ENCODE results near the gene STARD13. TPM values are rescaled to one million over a fixed set of nuclear protein-coding genes. Genes with fewer than 3 reads are reported as not detected.
A peak's percentile ranks its signal among the peaks of the same experiment; 100 is the strongest.

Gene STARD13
- total and polyA plus RNA-seq, 4 donors: 14.2 to 51.4 (median 22.2) TPM

GRCh38 chr13:33089311-33089710 lies 196.2 kb downstream of the STARD13 start:
- peaks cover 4% of the 10 kb centered on the region for H3K4me1 ChIP-seq (ENCODE audit: control insufficient read depth, insufficient read depth, low read length)
- no peak overlapping the region for H3K4me3 ChIP-seq (ENCODE audit: low read depth, low read length)
- H3K36me3 ChIP-seq (ENCODE audit: control insufficient read depth, insufficient read depth, low read length): no peaks in the 10 kb centered on the region
- H3K27ac ChIP-seq (ENCODE audit: low read depth, low read length): no peak overlapping the region
- no peaks in the 10 kb centered on the region for H3K9me3 ChIP-seq (ENCODE audit: control insufficient read depth, insufficient read depth, low read length)
- WGBS (ENCODE audit: insufficient coverage): 93% methylated on average over 3 of the region's 3 CpGs
- H3K27me3 ChIP-seq (ENCODE audit: control insufficient read depth, insufficient read depth, low read length): no peaks in the 10 kb centered on the region
- no peak for DNase-seq (ENCODE audit: low read depth in 4 of 6, low spot score in 6 of 6)

- Histone ChIP-seq H3K36me3 (ENCODE audit: control insufficient read depth, insufficient read depth, low read length) (no peaks in the 10 kb centered on the region), H3K27ac (ENCODE audit: low read depth, low read length) (no peak overlapping the region), H3K27me3 (ENCODE audit: control insufficient read depth, insufficient read depth, low read length) (no peaks in the 10 kb centered on the region), H3K4me1 (ENCODE audit: control insufficient read depth, insufficient read depth, low read length) (peaks cover 4% of the 10 kb centered on the region), H3K9me3 (ENCODE audit: control insufficient read depth, insufficient read depth, low read length) (no peaks in the 10 kb centered on the region), H3K4me3 (ENCODE audit: low read depth, low read length) (no peak overlapping the region)
- DNase-seq (ENCODE audit: low read depth in 4 of 6, low spot score in 6 of 6): no peak
- WGBS (ENCODE audit: insufficient coverage): no CpG with 5 or more reads among the region's 3 CpGs
Measured at GRCh38 chr13:33087790-33088189, 197.8 kb downstream of the STARD13 start.

GRCh38 chr13:33087091-33087490 lies 198.5 kb downstream of the STARD13 start:
- peaks cover 4% of the 10 kb centered on the region for H3K4me1 ChIP-seq (ENCODE audit: control insufficient read depth, insufficient read depth, low read length)
- no peaks in the 10 kb centered on the region for H3K36me3 ChIP-seq (ENCODE audit: control insufficient read depth, insufficient read depth, low read length)
- H3K4me3 ChIP-seq (ENCODE audit: low read depth, low read length): no peak overlapping the region
- H3K9me3 ChIP-seq (ENCODE audit: control insufficient read depth, insufficient read depth, low read length): no peaks in the 10 kb centered on the region
- no peaks in the 10 kb centered on the region for H3K27me3 ChIP-seq (ENCODE audit: control insufficient read depth, insufficient read depth, low read length)
- no peak for DNase-seq (ENCODE audit: low read depth in 4 of 6, low spot score in 6 of 6)
- no peak overlapping the region for H3K27ac ChIP-seq (ENCODE audit: low read depth, low read length)
- WGBS (ENCODE audit: insufficient coverage): 80% methylated on average over 8 of the region's 9 CpGs

GRCh38 chr13:33083054-33083453 lies 202.5 kb downstream of the STARD13 start:
- H3K36me3 ChIP-seq (ENCODE audit: control insufficient read depth, insufficient read depth, low read length): no peaks in the 10 kb centered on the region
- DNase-seq (ENCODE audit: low read depth in 4 of 6, low spot score in 6 of 6): no peak
- no peaks in the 10 kb centered on the region for H3K9me3 ChIP-seq (ENCODE audit: control insufficient read depth, insufficient read depth, low read length)
- H3K27me3 ChIP-seq (ENCODE audit: control insufficient read depth, insufficient read depth, low read length): no peaks in the 10 kb centered on the region
- no CpG with 5 or more reads among the region's 1 CpG for WGBS (ENCODE audit: insufficient coverage)
- H3K4me1 ChIP-seq (ENCODE audit: control insufficient read depth, insufficient read depth, low read length): no peaks in the 10 kb centered on the region
- no peak overlapping the region for H3K27ac ChIP-seq (ENCODE audit: low read depth, low read length)
- no peak overlapping the region for H3K4me3 ChIP-seq (ENCODE audit: low read depth, low read length)

GRCh38 chr13:33081666-33082065 lies 203.9 kb downstream of the STARD13 start:
- Histone ChIP-seq H3K27me3 (ENCODE audit: control insufficient read depth, insufficient read depth, low read length) (no peaks in the 10 kb centered on the region), H3K9me3 (ENCODE audit: control insufficient read depth, insufficient read depth, low read length) (no peaks in the 10 kb centered on the region), H3K27ac (ENCODE audit: low read depth, low read length) (peak overlapping the region; percentile 36), H3K4me3 (ENCODE audit: low read depth, low read length) (no peak overlapping the region), H3K4me1 (ENCODE audit: control insufficient read depth, insufficient read depth, low read length) (peaks cover 2% of the 10 kb centered on the region), H3K36me3 (ENCODE audit: control insufficient read depth, insufficient read depth, low read length) (no peaks in the 10 kb centered on the region)
- 60% methylated on average over 1 of the region's 1 CpG for WGBS (ENCODE audit: insufficient coverage)
- DNase-seq (ENCODE audit: low read depth in 4 of 6, low spot score in 6 of 6): no peak

- peak in 1 of 6 donors; percentile 13 for DNase-seq (ENCODE audit: low read depth in 4 of 6, low spot score in 6 of 6)
- H3K4me3 ChIP-seq (ENCODE audit: low read depth, low read length): no peak overlapping the region
- WGBS (ENCODE audit: insufficient coverage): 63% methylated on average over 4 of the region's 5 CpGs
- no peaks in the 10 kb centered on the region for H3K36me3 ChIP-seq (ENCODE audit: control insufficient read depth, insufficient read depth, low read length)
- no peaks in the 10 kb centered on the region for H3K27me3 ChIP-seq (ENCODE audit: control insufficient read depth, insufficient read depth, low read length)
- peaks cover 6% of the 10 kb centered on the region for H3K4me1 ChIP-seq (ENCODE audit: control insufficient read depth, insufficient read depth, low read length)
- peak overlapping the region; percentile 36 for H3K27ac ChIP-seq (ENCODE audit: low read depth, low read length)
- no peaks in the 10 kb centered on the region for H3K9me3 ChIP-seq (ENCODE audit: control insufficient read depth, insufficient read depth, low read length)
Measured at GRCh38 chr13:33080972-33081590, 204.5 kb downstream of the STARD13 start.

GRCh38 chr13:33079960-33080359 lies 205.6 kb downstream of the STARD13 start:
- peaks cover 6% of the 10 kb centered on the region for H3K4me1 ChIP-seq (ENCODE audit: control insufficient read depth, insufficient read depth, low read length)
- DNase-seq (ENCODE audit: low read depth in 4 of 6, low spot score in 6 of 6): no peak
- 79% methylated on average over 2 of the region's 2 CpGs for WGBS (ENCODE audit: insufficient coverage)
- H3K27me3 ChIP-seq (ENCODE audit: control insufficient read depth, insufficient read depth, low read length): no peaks in the 10 kb centered on the region
- no peaks in the 10 kb centered on the region for H3K36me3 ChIP-seq (ENCODE audit: control insufficient read depth, insufficient read depth, low read length)
- H3K4me3 ChIP-seq (ENCODE audit: low read depth, low read length): no peak overlapping the region
- no peak overlapping the region for H3K27ac ChIP-seq (ENCODE audit: low read depth, low read length)
- no peaks in the 10 kb centered on the region for H3K9me3 ChIP-seq (ENCODE audit: control insufficient read depth, insufficient read depth, low read length)

GRCh38 chr13:33078263-33078662 lies 207.3 kb downstream of the STARD13 start:
- H3K9me3 ChIP-seq (ENCODE audit: control insufficient read depth, insufficient read depth, low read length): no peaks in the 10 kb centered on the region
- no peak overlapping the region for H3K27ac ChIP-seq (ENCODE audit: low read depth, low read length)
- DNase-seq (ENCODE audit: low read depth in 4 of 6, low spot score in 6 of 6): no peak
- H3K36me3 ChIP-seq (ENCODE audit: control insufficient read depth, insufficient read depth, low read length): no peaks in the 10 kb centered on the region
- no peak overlapping the region for H3K4me3 ChIP-seq (ENCODE audit: low read depth, low read length)
- 89% methylated on average over 2 of the region's 3 CpGs for WGBS (ENCODE audit: insufficient coverage)
- H3K27me3 ChIP-seq (ENCODE audit: control insufficient read depth, insufficient read depth, low read length): no peaks in the 10 kb centered on the region
- H3K4me1 ChIP-seq (ENCODE audit: control insufficient read depth, insufficient read depth, low read length): peaks cover 14% of the 10 kb centered on the region

GRCh38 chr13:33076001-33076992 lies 209.3 kb downstream of the STARD13 start:
- DNase-seq (ENCODE audit: low read depth in 4 of 6, low spot score in 6 of 6): peak in 4 of 6 donors; percentile 36 to 89 (median 68)
- Histone ChIP-seq H3K27ac (ENCODE audit: low read depth, low read length) (peak overlapping the region; percentile 22), H3K9me3 (ENCODE audit: control insufficient read depth, insufficient read depth, low read length) (no peaks in the 10 kb centered on the region), H3K4me3 (ENCODE audit: low read depth, low read length) (no peak overlapping the region), H3K4me1 (ENCODE audit: control insufficient read depth, insufficient read depth, low read length) (peaks cover 14% of the 10 kb centered on the region), H3K36me3 (ENCODE audit: control insufficient read depth, insufficient read depth, low read length) (no peaks in the 10 kb centered on the region), H3K27me3 (ENCODE audit: control insufficient read depth, insufficient read depth, low read length) (no peaks in the 10 kb centered on the region)
- 57% methylated on average over 8 of the region's 10 CpGs for WGBS (ENCODE audit: insufficient coverage)

All from spinal cord (tissue), 10 donors.